ENCODE data around the gene STAB2.
"Not testable (repeated sequence)": the region's sequence is repeated elsewhere in the genome, so short reads cannot be mapped to it uniquely, and the experiment has no call there.

Gene STAB2

DNA sequence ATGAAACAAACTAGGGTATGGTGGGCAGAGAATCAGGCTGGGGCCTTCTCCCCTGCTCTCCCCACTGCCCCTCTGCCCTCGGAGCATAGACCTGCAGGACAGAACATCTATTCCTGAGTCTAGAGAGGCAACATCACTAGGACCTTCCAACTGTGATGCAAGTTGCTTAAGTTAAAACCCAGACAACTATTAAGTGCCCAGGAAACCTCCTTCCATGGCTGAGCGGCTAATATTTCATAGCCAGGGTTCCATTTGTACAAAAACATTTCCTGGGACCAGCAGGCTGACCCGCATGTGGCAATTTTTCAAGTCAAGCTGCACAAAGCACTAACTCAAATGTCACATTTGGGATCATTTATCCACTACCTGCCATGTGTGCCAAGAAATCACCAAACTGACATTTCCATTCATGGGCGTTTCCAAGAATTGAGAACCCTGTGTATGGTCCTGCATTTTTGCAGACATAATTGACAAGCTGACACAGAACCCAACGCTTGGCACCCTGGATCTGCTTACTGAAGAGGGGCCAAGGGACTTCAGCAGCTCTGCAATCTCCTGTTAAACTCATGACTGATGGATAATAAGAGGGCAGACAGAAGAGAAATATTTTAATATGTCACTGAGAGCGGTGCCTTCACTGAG, 221.3 kb downstream of the STAB2 start:
- DNase-seq (ENCODE audit: low read depth, low spot score), result no peak

DNA sequence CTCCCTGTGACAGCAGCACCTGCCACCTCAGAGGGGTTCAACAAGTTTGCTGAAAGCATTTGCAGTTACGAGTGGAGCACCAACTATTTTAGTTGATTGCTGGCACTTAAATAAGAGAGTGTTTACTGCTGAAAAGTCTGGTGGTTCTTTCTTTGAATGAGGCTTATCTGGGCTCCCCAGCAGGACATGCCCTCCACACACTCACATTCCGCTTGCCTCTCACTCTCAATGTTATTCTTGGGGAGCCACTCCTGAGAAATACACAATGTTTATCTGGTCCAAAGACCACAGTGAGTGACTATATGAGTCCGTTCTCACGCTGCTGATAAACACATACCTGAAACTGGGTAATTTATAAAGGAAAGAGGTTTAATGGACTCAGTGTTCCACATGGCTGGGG, 222.1 kb downstream of the STAB2 start:
- no peak for DNase-seq (ENCODE audit: low read depth, low spot score)

DNA sequence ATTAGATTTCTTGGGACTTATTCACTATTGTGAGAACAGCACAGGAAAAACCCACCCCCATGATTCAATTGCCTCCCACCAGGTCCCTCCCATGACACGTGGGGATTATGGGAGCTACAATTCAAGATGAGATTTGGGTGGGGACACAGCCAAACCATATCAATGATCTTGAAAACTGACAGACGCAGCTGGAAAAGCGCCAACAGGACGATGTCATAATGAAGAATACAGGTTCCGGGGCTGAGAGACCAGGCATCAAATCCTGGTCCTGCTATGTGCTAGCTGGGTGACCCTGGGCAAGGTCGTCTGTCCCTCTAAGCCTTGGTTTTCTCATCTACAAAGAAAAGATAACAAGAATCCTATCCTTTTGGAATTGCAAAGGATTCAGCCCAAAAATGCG, 222.6 kb downstream of the STAB2 start:
- DNase-seq (ENCODE audit: low read depth, low spot score), result not testable (repeated sequence)

DNA sequence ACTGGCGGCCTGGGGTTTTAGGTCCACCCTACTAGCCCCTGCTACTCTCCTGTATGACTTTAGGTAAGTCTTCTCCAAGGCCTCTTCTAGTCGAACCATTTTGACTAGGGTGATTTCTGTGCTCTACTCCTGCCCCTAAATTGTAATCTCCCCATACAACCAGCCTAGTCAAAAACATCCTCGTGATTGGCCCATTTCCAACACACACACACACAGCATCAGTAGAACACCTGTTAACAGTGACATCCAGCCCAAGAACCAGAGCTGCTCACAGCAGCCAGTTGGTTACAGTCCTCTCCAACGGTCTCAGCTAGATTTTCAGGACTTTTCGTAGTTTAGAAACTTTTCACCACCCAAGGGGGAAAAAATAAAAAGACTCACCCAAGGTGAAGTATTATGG, 223.0 kb downstream of the STAB2 start:
- no peak for DNase-seq (ENCODE audit: low read depth, low spot score)

DNA sequence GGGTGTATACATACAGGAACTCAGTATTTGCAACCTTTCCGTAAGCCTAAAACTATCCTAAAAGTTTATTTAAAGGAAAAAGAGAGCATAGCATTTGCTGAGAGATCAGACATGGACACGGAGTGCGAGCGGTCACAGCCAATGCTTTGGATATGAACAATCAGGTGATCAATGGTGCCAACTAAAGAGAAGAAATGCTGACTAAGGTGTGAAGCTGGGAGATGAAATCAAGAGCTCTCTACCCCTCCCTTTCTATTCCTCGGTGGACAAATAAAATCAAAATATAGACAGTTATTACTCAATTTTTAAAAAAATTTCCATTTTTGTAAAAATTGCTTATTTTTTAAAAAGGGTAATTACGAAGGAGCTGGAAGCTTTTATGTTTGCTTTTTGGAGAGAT, 224.7 kb downstream of the STAB2 start:
- DNase-seq (ENCODE audit: low read depth, low spot score), result no peak

DNA sequence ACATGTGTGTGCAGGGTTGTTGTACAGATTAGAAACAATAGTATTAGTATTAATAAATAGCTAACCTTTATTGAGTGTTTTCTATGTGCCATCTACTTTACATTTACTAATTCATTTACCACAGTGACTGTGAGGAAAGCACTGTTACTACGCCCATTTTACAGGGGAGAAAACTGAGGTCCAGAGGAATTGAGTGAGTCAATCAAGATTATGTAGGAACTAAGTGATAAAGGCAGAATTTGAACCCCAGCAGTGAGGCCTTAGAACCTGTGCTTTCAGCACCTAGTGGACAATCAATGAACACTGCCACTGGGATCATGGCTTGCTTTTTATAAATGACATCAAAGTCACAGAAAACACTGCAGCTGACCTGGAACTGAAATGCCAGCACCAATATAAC, 225.7 kb downstream of the STAB2 start:
- no peak for DNase-seq (ENCODE audit: low read depth, low spot score)

DNA sequence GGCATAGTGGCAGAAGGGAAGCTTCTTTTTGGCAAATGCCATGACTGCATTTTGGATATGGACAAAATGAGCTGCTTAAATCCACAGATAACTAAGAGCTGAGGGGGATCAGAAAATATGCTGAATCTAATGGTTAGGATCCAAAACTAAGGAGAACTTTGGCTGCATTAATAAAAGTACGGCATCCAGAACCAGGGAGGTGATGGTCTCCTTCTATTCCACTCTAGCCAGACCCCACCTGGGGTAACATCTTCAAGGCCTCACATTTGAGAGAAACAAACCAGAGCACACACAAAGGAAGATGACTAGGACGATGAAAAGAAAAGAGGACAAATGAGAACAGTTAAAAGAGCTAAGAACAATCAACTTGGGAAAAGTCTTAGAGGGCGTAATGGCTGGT, 226.4 kb downstream of the STAB2 start:
- no peak for DNase-seq (ENCODE audit: low read depth, low spot score)

DNA sequence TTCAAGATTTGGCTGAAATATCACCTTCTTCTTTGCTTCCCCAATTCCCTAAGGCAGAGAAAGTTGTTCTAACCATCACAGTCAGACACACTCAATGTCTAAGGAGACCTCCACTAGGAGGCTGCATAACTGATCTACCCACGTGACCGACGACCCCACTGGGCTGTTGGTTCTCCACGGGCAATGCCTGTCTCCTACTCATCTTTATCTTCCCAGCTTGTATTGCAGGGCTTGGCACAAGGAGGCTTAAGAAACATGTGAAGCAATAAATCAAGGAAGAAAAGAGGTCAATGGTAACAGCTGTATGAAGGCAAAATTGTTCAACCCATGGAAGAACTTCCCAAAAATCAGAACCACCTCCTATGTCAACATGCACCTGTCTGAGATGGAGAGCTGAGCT, 226.9 kb downstream of the STAB2 start:
- no peak for DNase-seq (ENCODE audit: low read depth, low spot score)

DNA sequence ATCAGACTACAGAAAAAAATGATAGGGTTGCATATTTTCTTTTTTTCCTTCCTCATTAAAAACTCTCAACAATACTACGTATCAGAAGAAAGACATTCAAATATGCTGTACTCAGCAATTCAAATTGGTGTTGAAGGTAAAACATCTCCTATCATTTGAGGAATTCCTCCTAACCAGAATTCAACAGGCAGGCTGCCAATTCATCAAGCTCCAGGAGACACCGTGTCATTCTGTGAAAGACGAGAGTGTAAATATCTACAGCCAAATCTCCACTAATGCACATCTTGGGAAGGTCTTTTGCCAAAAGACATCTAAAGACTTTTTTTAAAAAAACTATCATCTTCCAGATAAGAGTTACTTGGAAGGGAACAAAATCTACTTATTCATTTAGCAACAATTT, 227.4 kb downstream of the STAB2 start:
- no peak for DNase-seq (ENCODE audit: low read depth, low spot score)

Measured in smooth muscle cell of the brain vasculature (primary cell).